H1 (cell line): ENCODE data around the gene C11orf58. TPM values are rescaled to one million over a fixed set of nuclear protein-coding genes. Genes with fewer than 3 reads are reported as not detected.

ENCODE experiments used
- CTCF ChIA-PET: fragments of 300-600 bp; sonication (Branson Sonifier 250); formaldehyde crosslinking; loops from one replicate; lab custom pipeline; 2021; ENCODE audit not compliant: partially characterized antibody; lab: Charles Lee
- POLR2A ChIA-PET: fragments of 300-600 bp; sonication (Branson Sonifier 250); formaldehyde crosslinking; loops from one replicate; lab custom pipeline; 2021; ENCODE audit warnings: inconsistent platforms; ENCODE audit not compliant: partially characterized antibody; lab: Charles Lee
- DNase-seq, 2 experiments: peaks; one replicate each; pipeline versions ENCODE4 v3.0.0 to v3.0.0-alpha.2; 2010 to 2022; ENCODE audit warnings: low spot score in 2 of 2, low read depth in 1 of 2, mixed read lengths in 1 of 2
- FAIRE-seq: peaks from 2 replicates; lab custom pipeline; 2011; peaks lifted over from hg19 to GRCh38; lab: Jason Lieb, UNC
- H2AFZ ChIP-seq: 2 replicates; pipeline ENCODE4 v1.8.1; 2012; ENCODE audit warnings: low read length, inconsistent platforms
- H2AK5ac ChIP-seq: 2 replicates; pipeline ENCODE4 v1.6.1; 2013; ENCODE audit warnings: low read depth, low read length
- H2BK120ac ChIP-seq: replicated peaks from 2 replicates; pipeline ENCODE3; 2013; ENCODE audit warnings: low read depth, low read length, inconsistent platforms
- H2BK12ac ChIP-seq: 2 replicates; pipeline ENCODE4 v1.6.1; 2013; ENCODE audit warnings: low read depth, low read length
- H2BK15ac ChIP-seq: 2 replicates; pipeline ENCODE4 v1.6.1; 2013; ENCODE audit warnings: low read length
- H2BK20ac ChIP-seq: 2 replicates; pipeline ENCODE4 v1.6.1; 2013; ENCODE audit warnings: low read length
- H2BK5ac ChIP-seq: 2 replicates; pipeline ENCODE4 v1.6.1; 2013; ENCODE audit warnings: low read depth, low read length
- H3K14ac ChIP-seq: 2 replicates; pipeline ENCODE4 v1.6.1; 2013; ENCODE audit warnings: inconsistent platforms; ENCODE audit not compliant: insufficient read length
- H3K18ac ChIP-seq: 2 replicates; pipeline ENCODE4 v1.6.1; 2013; ENCODE audit warnings: low read length; ENCODE audit errors: extremely low read depth
- H3K23ac ChIP-seq: 2 replicates; pipeline ENCODE4 v1.6.1; 2013; ENCODE audit warnings: inconsistent platforms; ENCODE audit not compliant: insufficient read length
- H3K23me2 ChIP-seq: 2 replicates; pipeline ENCODE4 v1.6.1; 2013; ENCODE audit warnings: low read depth, low read length
- H3K27ac ChIP-seq: 2 replicates; pipeline ENCODE4 v1.6.1; 2011; ENCODE audit warnings: low read depth, low read length, inconsistent platforms
- H3K27me3 ChIP-seq, 4 experiments: replicated peaks in 1 of 4; 1 replicate in 1 of 4; 2 replicates in 3 of 4; pipeline versions ENCODE4 v1.6.1 to v1.8.1; 2011 to 2013; ENCODE audit warnings: low read length in 3 of 4, mild to moderate bottlenecking in 3 of 4, inconsistent platforms in 2 of 4, mixed read lengths in 2 of 4, moderate library complexity in 1 of 4; ENCODE audit not compliant: control insufficient read depth in 3 of 4, insufficient read depth in 3 of 4; ENCODE audit errors: extremely low read depth in 1 of 4
- H3K36me3 ChIP-seq, 4 experiments: 2 replicates each; pipeline versions ENCODE4 v1.6.1 to v1.8.1; 2011 to 2013; ENCODE audit warnings: mild to moderate bottlenecking in 4 of 4, low read length in 3 of 4, moderate library complexity in 2 of 4, control low read depth in 1 of 4, inconsistent platforms in 1 of 4; ENCODE audit not compliant: insufficient read depth in 4 of 4, control insufficient read depth in 2 of 4
- H3K4ac ChIP-seq: replicated peaks from 2 replicates; pipeline ENCODE3; 2013; ENCODE audit warnings: low read length, low read depth, mixed read lengths, inconsistent platforms; ENCODE audit not compliant: insufficient read length
- H3K4me1 ChIP-seq, 4 experiments: replicated peaks in 1 of 4; 1 replicate in 1 of 4; 2 replicates in 3 of 4; pipeline versions ENCODE4 v1.6.1 to v1.8.1; 2011 to 2013; ENCODE audit warnings: low read length in 3 of 4, inconsistent platforms in 2 of 4, mixed read lengths in 1 of 4; ENCODE audit not compliant: insufficient read depth in 4 of 4, control insufficient read depth in 3 of 4
- H3K4me2 ChIP-seq, 2 experiments: 2 replicates each; pipeline versions ENCODE4 v1.6.1 to v1.8.1; 2011 to 2013; ENCODE audit warnings: low read depth in 2 of 2, low read length in 2 of 2, control low read depth in 1 of 2, inconsistent platforms in 1 of 2, mild to moderate bottlenecking in 1 of 2; ENCODE audit not compliant: insufficient read depth in 1 of 2
- H3K4me3 ChIP-seq, 4 experiments: fragments of 200-600, 300-600 bp in 1 of 4; sonication (generic), shearing (Covaris generic), sonication (Bioruptor Twin) in 1 of 4; 2 replicates each; pipeline versions ENCODE4 v1.5.1 to v1.8.1; 2011 to 2016; ENCODE audit warnings: low read length in 4 of 4, low read depth in 3 of 4, control low read depth in 2 of 4, inconsistent platforms in 2 of 4, mild to moderate bottlenecking in 2 of 4, mixed read lengths in 1 of 4, moderate library complexity in 1 of 4; ENCODE audit not compliant: insufficient read depth in 2 of 4; ENCODE audit errors: extremely low read depth in 1 of 4
- H3K56ac ChIP-seq: replicated peaks from 2 replicates; pipeline ENCODE3; 2013; ENCODE audit warnings: low read depth, mild to moderate bottlenecking, mixed read lengths, low read length, inconsistent platforms; ENCODE audit not compliant: insufficient read length
- H3K79me1 ChIP-seq: 2 replicates; pipeline ENCODE4 v1.6.1; 2013; ENCODE audit warnings: low read depth, low read length, control low read depth
- H3K79me2 ChIP-seq, 2 experiments: 2 replicates each; pipeline versions ENCODE4 v1.6.1 to v1.8.1; 2012 to 2013; ENCODE audit warnings: low read length in 2 of 2, mild to moderate bottlenecking in 2 of 2, inconsistent platforms in 1 of 2; ENCODE audit not compliant: insufficient read depth in 2 of 2, control insufficient read depth in 1 of 2
- H3K9ac ChIP-seq, 4 experiments: replicated peaks in 1 of 4; 1 replicate in 1 of 4; 2 replicates in 3 of 4; pipeline versions ENCODE4 v1.6.1 to v1.8.1; 2011 to 2013; ENCODE audit warnings: low read depth in 3 of 4, low read length in 3 of 4, control low read depth in 2 of 4, mild to moderate bottlenecking in 2 of 4, moderate library complexity in 2 of 4, inconsistent platforms in 1 of 4; ENCODE audit errors: extremely low read depth in 1 of 4
- H3K9me3 ChIP-seq, 2 experiments: 2 replicates each; pipeline versions ENCODE4 v1.6.1 to v1.8.1; 2012 to 2013; ENCODE audit warnings: mild to moderate bottlenecking in 2 of 2, moderate library complexity in 2 of 2, control low read depth in 1 of 2, inconsistent platforms in 1 of 2, low read depth in 1 of 2, low read length in 1 of 2, mixed read lengths in 1 of 2; ENCODE audit not compliant: insufficient read depth in 2 of 2
- H4K20me1 ChIP-seq, 2 experiments: replicated peaks in 1 of 2; 2 replicates each; pipeline versions ENCODE3 to v1.8.1; 2011 to 2013; ENCODE audit warnings: inconsistent platforms in 2 of 2, low read length in 2 of 2, mild to moderate bottlenecking in 1 of 2; ENCODE audit not compliant: insufficient read depth in 2 of 2, control insufficient read depth in 1 of 2
- H4K5ac ChIP-seq: 2 replicates; pipeline ENCODE4 v1.6.1; 2013; ENCODE audit warnings: low read length, low read depth, mixed read lengths, inconsistent platforms; ENCODE audit not compliant: insufficient read length
- H4K8ac ChIP-seq: 2 replicates; pipeline ENCODE4 v1.8.0; 2013; ENCODE audit warnings: mild to moderate bottlenecking, moderate library complexity, low read length, inconsistent platforms; ENCODE audit not compliant: insufficient read depth; ENCODE audit errors: extremely low read depth
- H4K91ac ChIP-seq: replicated peaks from 2 replicates; pipeline ENCODE3; 2013; ENCODE audit warnings: low read length, mixed read lengths, inconsistent platforms; ENCODE audit not compliant: insufficient read length
- BACH1 ChIP-seq: IDR thresholded peaks from 2 replicates; pipeline ENCODE4 v1.6.1; 2012; ENCODE audit warnings: low read length, improper control_type of control experiment
- CREB1 ChIP-seq: IDR thresholded peaks from 2 replicates; pipeline ENCODE4 v1.6.1; 2012; ENCODE audit warnings: inconsistent platforms
- CTCF ChIP-seq, 3 experiments: IDR thresholded peaks; 1 replicate in 2 of 3; 2 replicates in 1 of 3; pipeline versions ENCODE4 v1.5.1 to v1.6.1; 2011; ENCODE audit warnings: low read length in 3 of 3, mild to moderate bottlenecking in 3 of 3, inconsistent platforms in 2 of 3, low read depth in 1 of 3, moderate library complexity in 1 of 3; ENCODE audit not compliant: insufficient read depth in 1 of 3; ENCODE audit errors: control extremely low read depth in 1 of 3
- JUN ChIP-seq: IDR thresholded peaks from 2 replicates; pipeline ENCODE4 v1.6.1; 2011; ENCODE audit warnings: low read depth, mild to moderate bottlenecking, improper control_type of control experiment, low read length
- RFX5 ChIP-seq: IDR thresholded peaks from 2 replicates; pipeline ENCODE4 v1.6.1; 2011; ENCODE audit warnings: low read depth, low read length, improper control_type of control experiment, borderline replicate concordance
- SAP30 ChIP-seq: fragments of 300-600 bp; sonication (generic); IDR thresholded peaks from 2 replicates; pipeline ENCODE4 v1.7.1; 2012; ENCODE audit warnings: low read length, moderate library complexity, mild to moderate bottlenecking, inconsistent platforms; ENCODE audit not compliant: insufficient read depth, insufficient replicate concordance
- SIRT6 ChIP-seq: IDR thresholded peaks from one replicate; pipeline ENCODE4 v1.7.1; 2012; ENCODE audit warnings: low read length, inconsistent platforms
- TBP ChIP-seq: IDR thresholded peaks from 2 replicates; pipeline ENCODE4 v1.6.1; 2011; ENCODE audit warnings: low read depth, low read length, improper control_type of control experiment
- YY1 ChIP-seq: IDR thresholded peaks from 2 replicates; pipeline ENCODE4 v1.6.1; 2011; ENCODE audit warnings: low read depth, mild to moderate bottlenecking, low read length
- ZNF274 ChIP-seq: IDR thresholded peaks from 2 replicates; pipeline ENCODE4 v1.7.0; 2012; ENCODE audit warnings: low read length, borderline replicate concordance; ENCODE audit errors: extremely low read depth
- polyA plus RNA-seq, 7 experiments: library from polyadenylated mRNA; depleted of rRNA in 3 of 7; stranded (reverse) in 5 of 7; unstranded in 2 of 7; fragments of >200 nt in 5 of 7; fragments of 200-250 nt in 2 of 7; gene quantifications; 1 replicate in 5 of 7; 2 replicates in 1 of 7; 4 replicates in 1 of 7; pipeline versions ENCODE4 v1.2.1 to v1.2.3, GENCODE V29; 2011 to 2013; ENCODE audit warnings: missing spikeins in 2 of 7, mixed read lengths in 2 of 7
- total RNA-seq: library from RNA; stranded (reverse); fragmentation: NEBNext Ultra II Directional; extraction: Animal tissue kit (Norgen Biotek cat#: 25700); gene quantifications from 2 replicates; pipeline ENCODE4 v1.2.1, GENCODE V29; 2021

Gene C11orf58
- total and polyA plus RNA-seq, 2 of the 8 experiments (the other 6 are each of a cell fraction or from before 2014, with no cell fraction given): 70.7 to 181 TPM

DNA sequence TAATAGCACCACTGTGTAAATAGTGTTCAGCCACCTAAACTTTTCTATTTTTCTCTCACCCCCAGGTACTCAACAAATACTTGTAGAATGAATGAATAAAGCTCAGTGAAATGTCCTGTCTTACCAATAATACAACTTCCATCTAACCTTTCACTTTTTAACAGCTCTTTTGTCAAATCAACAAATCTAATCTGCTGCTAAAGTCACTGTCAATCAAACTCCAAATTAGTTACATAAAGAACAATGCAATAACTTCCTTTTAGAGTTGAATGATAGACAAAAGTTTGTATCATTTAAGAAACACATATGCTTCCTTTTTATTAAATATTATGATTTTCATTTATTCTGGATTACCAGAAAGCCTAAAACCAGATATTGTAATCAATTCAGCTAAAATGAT lies 34.7 kb upstream of the C11orf58 start:
- Histone ChIP-seq H3K56ac (no peak overlapping the region), H3K27ac (no peak overlapping the region), H2AFZ (no peak overlapping the region), H2BK5ac (no peak overlapping the region), H3K27me3 (no peaks in the 10 kb centered on the region), H4K8ac (no peak overlapping the region), H3K36me3 (no peaks in the 10 kb centered on the region), H3K23ac (no peak overlapping the region), H4K20me1 (no peaks in the 10 kb centered on the region), H3K4ac (no peak overlapping the region), H2AK5ac (no peak overlapping the region), H3K23me2 (no peaks in the 10 kb centered on the region), H3K9ac (no peak overlapping the region), H3K14ac (no peak overlapping the region), H2BK12ac (no peak overlapping the region), H3K4me1 (no peaks in the 10 kb centered on the region), H3K18ac (no peak overlapping the region), H2BK120ac (no peak overlapping the region), H2BK15ac (no peak overlapping the region), H3K79me1 (no peaks in the 10 kb centered on the region), H3K9me3 (no peaks in the 10 kb centered on the region), H3K79me2 (no peaks in the 10 kb centered on the region), H3K4me3 (no peak overlapping the region), H4K91ac (no peak overlapping the region), H2BK20ac (no peak overlapping the region), H3K4me2 (no peak overlapping the region), H4K5ac (no peak overlapping the region)
- TF ChIP-seq TBP: no peak
- no peak for TF ChIP-seq YY1
- TF ChIP-seq CREB1: no peak
- no peak for TF ChIP-seq SAP30
- no peak for TF ChIP-seq RFX5
- no peak for TF ChIP-seq SIRT6
- TF ChIP-seq ZNF274: no peak
- no peak for TF ChIP-seq JUN
- TF ChIP-seq BACH1: no peak
- TF ChIP-seq CTCF (IDR thresholded peaks at IDR 0.05; ENCODE audit: control extremely low read depth in 1 of 3, insufficient read depth in 1 of 3, low read depth in 1 of 3, low read length in 3 of 3): no peak
- ChIA-PET CTCF (no interaction called here), POLR2A (no interaction called here)
- no peak for DNase-seq
- FAIRE-seq: no peak
